Mucosa of gallbladder (tissue), 1 donor: ENCODE results near the gene ACTR3C. TPM values are rescaled to one million over a fixed set of nuclear protein-coding genes. Genes with fewer than 3 reads are reported as not detected.
"Not testable (repeated sequence)": the region's sequence is repeated elsewhere in the genome, so short reads cannot be mapped to it uniquely, and the experiment has no call there.

Experiments
- DNase-seq: peaks from one replicate; pipeline ENCODE4 v3.0.0-alpha.2; 2020; ENCODE audit warnings: low spot score
- total RNA-seq: library from RNA; stranded (reverse); gene quantifications from one replicate; pipeline ENCODE4 v1.2.1, GENCODE V29; 2021
- donor health status: DM: no; HTN: no; CAD: no.

ACTR3C gene
- total RNA-seq, 1 donor from 2014 or later, result 22.4 TPM

DNA sequence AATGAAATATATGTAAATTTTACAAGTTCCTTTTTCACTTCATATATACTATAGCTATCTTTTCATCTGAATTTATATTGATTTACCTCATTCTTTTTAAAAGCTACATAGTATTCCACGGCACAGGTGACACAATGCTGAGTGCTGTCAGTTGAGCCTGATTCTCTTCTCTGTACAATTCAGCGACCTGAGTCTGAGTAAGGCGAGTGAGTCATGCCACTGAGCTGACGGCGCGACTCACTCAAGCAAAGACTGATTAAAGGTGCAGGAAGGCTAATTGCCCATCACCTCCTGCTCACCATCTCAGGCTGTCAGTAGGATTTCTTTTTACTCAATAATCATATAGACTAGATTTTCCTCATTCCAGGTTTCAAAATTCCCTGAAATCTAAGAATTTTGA lies 39.7 kb downstream of the ACTR3C start:
- DNase-seq, result not testable (repeated sequence)

DNA sequence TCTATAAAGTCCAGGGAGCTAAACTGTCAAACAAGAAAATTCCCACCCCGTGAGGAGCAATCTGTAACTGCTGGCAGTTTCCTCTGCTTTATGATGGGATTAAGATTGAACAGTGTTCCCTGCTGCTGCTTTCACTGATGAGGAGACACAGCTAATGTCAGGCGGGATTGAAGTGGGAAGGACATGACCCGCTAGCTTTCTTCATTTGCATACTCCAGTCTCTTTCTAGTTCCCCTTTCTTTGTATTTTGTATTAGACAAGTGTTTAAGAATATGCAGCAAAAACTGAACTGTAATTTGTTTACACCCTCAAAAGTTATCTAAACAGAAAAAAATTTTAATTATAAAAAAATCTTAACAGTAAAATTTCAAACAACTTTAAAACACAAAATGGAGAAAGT lies 40.2 kb downstream of the ACTR3C start:
- not testable (repeated sequence) for DNase-seq

DNA sequence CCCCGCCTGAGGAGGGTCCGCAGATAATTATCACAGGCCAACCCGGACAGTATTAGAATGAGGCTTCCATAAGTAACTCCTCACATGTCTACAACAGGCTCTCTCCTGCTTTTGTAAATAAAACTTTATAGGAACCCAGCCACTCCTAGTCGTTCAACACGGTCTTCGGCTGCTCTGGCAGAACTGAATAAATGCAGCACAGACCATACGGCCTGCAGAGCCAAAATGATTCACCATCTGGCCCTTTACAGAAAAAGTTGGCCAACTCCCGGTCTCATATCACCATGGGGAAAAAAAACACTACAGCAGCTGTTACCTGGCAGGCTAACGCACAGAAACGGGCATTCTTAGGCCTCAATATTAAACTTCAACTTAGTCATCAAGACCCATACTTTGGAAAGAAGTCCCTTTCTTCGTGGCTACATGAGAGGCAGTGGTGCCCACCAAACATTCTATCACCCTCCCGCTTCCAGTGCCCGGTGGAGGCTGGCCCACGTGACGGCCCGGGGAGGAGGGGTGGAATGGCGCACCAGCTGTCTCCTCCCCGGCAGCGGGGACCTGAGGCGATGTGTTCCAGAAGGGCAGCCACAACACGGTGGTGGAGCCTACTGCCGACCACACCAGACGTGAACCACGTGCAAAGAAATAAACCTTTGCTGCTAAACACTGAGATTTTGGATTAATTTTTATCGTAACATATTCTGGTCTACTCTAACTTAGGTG lies 41.5 kb downstream of the ACTR3C start:
- not testable (repeated sequence) for DNase-seq

DNA sequence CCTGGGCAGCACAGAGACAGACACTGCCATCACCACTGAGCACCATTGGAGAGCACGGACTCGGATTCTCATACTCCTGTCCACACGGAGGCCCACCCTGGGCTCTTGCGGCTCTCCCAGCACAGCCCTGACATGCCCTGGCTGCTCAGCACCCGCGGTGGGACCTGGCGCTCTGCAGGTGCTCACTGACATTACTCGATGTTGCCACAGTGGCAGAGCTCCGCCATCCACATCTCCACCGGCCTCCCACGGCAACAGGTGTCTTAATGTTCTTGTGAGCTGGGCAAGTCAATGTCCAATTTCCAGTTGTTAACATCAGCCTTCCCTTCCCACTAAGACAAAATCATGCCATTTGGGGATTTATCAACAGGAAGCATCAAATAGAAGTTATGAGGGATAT lies 45.0 kb downstream of the ACTR3C start:
- DNase-seq, result not testable (repeated sequence)

DNA sequence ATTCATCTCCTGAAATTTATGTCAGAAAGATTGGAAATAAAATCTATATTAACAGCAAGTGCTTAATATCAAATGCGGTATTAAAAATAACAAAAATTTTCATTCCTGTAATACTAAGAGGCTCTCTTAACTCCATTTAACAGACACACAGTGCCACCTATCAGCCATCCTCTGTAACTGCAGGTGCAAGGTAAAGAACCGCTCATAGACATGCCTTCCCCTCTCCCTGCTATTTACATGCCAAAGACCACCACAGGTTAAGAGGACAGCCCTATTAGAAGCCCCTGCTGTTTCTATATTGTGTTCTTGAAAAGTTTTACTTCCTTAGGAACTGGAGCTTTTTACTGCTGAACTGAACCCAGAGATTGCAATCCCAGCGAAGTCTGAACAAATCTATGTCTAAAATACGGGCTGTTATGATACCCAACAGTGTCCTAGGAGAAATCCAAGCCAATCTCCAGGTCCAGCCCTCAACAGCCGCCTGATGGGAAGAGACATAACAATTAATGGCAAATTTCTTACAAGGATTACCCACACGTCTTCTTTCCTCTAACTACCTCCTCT lies 47.1 kb downstream of the ACTR3C start:
- DNase-seq, result not testable (repeated sequence)

- DNase-seq, result not testable (repeated sequence)
Observed at GRCh38 chr7:150271898-150272297, 51.4 kb downstream of the ACTR3C start.

DNA sequence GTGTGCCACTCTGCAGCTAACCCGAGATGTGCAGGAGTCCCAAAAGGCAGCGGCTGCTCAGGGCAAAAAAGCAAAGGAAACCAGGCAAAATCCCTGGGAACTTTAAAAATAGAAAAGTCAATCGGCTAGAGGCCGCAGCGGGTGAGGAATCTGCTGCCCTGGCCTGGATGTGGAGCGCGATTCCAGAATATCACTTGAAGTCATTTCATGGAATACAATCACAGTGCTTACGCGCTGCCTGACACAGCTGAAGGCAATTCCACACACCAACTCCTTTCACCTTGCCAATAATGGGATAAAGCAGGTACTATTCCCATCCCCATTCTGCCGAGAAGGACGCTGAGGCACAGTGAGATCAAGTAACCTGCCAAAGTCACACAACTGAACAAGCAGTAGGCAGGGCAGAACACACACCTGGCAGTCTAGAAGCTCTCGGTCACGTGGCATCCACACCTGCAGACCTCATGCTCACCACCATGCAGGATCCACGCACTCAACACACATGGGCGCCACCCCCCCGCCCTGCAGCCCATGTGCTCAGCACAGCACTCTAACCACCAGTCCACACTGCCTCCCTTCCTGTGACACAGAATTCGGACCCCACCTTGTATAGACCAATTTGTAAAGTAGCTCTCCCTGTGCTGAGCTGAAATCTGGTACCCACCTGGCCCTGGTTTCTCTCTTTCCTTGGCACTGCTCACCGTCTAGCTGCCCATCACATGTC lies 53.1 kb downstream of the ACTR3C start:
- not testable (repeated sequence) for DNase-seq

DNA sequence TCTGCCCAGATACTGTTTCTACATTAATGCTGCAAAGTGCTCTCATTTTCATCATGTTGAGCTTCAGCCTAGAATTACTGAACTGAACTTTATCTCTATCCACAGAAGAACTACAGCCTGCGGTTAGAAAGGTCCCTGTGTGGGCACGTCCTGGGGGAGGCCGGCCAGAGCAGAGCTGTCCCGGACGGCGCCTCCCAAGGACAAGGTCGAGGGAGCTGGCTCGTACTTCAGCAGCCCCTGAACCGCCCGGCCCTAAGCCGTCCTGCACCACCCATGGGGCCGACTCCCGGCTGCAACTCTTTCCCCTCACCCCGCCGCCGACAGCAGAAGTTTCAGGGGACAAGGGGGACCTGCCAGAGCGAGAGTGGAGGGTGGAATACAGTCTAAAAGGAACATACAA lies 54.5 kb downstream of the ACTR3C start:
- DNase-seq, result not testable (repeated sequence)

DNA sequence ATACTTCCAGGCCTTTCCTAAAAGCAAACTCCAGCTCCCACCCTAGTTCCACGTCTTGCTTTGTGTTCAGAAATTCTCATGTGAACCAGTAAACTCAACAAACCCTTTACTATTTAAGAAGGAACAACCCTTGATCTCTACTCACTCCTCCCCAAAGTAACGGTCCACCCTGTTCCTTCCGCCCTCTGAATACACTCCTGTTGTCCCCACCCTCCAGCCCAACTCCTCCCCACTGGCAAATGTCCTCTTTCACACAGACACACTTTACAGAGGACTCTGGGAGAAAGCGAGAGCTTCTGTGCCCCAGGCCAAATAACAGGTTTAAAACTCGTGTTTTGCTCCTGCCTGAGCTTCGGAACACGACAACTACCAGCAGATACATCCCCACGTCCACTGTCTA lies 55.1 kb downstream of the ACTR3C start:
- not testable (repeated sequence) for DNase-seq

- DNase-seq, result not testable (repeated sequence)
Observed at GRCh38 chr7:150266953-150267665, 56.2 kb downstream of the ACTR3C start.

DNA sequence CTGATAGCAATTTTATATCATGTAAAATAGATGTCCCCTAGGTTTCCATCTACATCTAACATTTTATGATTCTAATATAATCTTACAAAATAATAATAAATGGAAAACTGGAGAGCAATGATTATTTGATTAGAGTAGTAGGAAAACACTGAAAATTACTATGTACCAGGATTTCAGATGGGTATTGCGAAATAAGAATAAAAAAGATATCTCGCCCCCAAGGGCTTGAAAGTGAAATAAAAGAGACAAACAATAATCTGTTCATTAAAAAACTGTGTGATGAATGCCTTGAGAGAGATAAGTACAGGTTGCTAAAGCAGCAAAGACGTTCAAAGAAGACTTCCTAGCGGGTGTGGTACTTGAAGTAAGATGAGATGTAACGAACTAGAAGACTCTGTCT lies 60.7 kb downstream of the ACTR3C start:
- not testable (repeated sequence) for DNase-seq

GRCh38 chr7:150247745-150248144 lies 75.6 kb downstream of the ACTR3C start:
- not testable (repeated sequence) for DNase-seq

DNA sequence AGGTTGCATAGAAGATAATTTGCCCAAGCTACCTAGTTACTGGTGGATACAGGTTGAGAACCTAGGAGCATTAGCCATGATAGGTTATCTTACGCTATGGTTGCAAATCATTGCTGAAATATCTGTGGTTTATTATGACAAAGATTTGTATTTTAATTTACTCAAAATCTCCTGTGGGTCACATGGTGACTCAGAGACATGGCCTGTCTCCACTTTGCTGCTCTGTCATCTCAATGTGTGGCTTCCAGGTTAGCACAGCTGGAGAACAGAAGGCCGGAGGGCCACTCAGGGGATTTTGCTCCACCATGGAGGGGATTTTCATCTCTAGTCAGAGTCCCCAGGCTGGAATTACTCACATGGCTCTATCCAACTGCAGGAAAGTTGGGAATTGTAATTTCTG lies 78.1 kb downstream of the ACTR3C start:
- not testable (repeated sequence) for DNase-seq

- not testable (repeated sequence) for DNase-seq
Observed at GRCh38 chr7:150242935-150243334, 80.4 kb downstream of the ACTR3C start.

DNA sequence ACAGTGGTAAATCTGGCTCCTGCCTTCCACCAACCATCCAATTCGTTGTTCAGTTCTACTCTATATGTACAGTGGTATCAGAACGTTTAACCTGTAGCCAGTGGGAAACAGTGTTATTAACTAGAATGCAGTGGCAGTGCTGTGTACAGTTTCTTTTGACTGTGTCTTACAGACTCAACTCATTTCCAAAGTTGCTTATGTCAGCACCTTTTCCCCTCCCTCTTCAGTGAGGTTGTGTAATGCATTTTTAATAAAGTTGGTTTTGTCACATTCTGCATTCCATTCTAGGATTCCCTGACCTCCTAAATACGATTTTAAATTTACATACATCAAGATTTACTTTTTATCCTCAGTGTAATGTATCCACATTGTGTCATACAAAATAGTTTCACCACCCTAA lies 97.9 kb downstream of the ACTR3C start:
- DNase-seq, result not testable (repeated sequence)

- not testable (repeated sequence) for DNase-seq
Observed at GRCh38 chr7:150222083-150222972, 101.0 kb downstream of the ACTR3C start.

- not testable (repeated sequence) for DNase-seq
Observed at GRCh38 chr7:150220673-150221181, 102.6 kb downstream of the ACTR3C start.

- DNase-seq, result not testable (repeated sequence)
Observed at GRCh38 chr7:150219941-150220658, 103.2 kb downstream of the ACTR3C start.

DNA sequence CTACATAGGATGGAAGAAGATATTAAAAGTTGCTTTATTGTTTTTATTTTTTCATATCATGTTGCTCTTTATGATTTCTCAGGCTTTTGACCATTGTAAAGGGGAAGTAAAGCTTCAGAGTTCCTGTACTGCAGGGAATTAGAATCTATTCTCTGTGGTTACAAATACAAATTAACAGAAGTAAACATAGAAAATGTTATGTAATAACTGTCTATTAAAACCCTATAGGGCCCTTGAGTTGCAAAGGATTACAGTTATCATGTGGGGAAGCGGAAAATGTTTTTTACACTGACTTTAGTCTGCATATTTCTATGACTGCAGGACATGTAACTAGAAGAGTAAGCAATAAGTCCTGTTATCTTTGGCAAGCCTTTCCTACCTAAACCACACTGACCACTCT lies 116.5 kb downstream of the ACTR3C start:
- DNase-seq, result not testable (repeated sequence)

- DNase-seq, result not testable (repeated sequence)
Observed at GRCh38 chr7:150205866-150206265, 117.5 kb downstream of the ACTR3C start.
